ENCODE data around the gene SYT9.

The SYT9 gene

DNA sequence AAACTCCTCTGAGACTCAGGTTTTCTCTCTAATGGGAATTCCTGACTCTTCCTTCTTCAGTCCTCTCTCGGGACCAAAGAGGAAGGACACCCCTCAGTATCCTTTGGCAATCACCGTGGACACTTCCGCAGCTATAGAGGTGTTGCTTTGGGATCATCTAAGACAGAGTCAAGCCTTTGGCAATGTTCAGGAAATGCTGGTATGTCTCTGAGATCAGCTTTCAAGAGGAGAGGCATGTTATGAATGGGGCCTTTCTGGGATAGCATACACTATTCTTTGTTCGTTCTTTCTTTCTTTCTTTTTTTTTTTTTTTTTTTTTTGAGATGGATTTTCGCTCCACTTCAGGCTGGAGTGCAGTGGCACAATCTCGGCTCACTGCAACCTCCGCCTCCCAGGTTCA is 219.4 kb downstream of the SYT9 start:
- DNase-seq (ENCODE audit: low read depth): no peak

DNA sequence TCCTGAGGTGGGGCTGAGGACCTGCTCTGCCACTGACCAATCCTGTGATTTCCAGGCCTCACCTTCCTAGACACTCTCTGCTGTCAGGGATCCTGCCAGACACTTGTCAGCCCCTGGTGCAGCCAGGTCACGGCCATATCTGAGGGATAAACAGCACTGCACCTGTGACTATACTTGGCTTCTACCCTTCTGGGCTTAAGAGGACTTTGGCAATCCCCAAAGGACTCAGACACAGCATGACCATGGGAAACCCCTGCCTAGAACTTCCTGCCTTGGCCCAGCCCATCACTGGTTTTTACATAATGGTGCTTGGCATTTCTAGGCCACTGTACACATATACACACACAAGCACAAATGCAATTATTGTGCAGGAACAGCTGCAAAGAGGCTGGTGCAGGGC is 222.0 kb downstream of the SYT9 start:
- no peak for DNase-seq (ENCODE audit: low read depth)

DNA sequence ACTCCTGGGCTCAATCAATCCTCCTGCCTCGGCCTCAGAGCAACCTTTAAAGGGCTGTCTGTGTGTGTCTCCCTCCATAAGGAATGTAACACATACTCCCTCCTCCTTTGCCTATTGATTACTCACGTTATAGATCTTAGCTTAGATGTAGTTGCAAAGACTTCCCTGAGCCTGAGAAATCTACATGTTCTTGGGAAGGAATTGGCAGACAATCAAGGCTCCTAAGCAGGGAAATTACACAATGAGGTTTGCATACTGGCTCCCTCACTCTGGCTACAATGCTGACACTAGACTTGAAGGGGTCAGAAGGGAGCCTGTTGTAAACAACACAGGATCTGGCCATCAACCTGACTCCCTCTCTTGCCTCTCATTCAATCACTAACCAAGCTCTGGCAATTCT is 228.4 kb downstream of the SYT9 start:
- no peak for DNase-seq (ENCODE audit: low read depth)

DNA sequence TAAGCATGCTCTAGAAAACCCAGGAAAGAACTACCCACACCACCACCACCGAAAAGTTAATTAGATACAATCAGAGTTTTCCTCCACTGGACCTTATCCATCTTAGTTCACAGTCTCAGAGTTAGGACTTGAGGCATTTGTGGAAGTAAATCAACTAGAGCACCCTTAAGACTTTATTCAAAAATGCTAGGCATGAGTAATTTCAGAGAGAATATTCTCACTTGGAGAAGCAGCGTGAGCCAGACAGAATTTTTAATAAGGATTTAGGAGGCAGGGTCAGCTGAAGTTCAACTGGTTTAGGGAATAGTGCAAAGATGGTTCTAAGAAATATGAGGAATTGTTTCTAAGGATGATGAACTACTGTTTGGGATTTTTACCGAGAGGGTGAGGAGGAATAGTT is 232.4 kb downstream of the SYT9 start:
- DNase-seq (ENCODE audit: low read depth): no peak

DNA sequence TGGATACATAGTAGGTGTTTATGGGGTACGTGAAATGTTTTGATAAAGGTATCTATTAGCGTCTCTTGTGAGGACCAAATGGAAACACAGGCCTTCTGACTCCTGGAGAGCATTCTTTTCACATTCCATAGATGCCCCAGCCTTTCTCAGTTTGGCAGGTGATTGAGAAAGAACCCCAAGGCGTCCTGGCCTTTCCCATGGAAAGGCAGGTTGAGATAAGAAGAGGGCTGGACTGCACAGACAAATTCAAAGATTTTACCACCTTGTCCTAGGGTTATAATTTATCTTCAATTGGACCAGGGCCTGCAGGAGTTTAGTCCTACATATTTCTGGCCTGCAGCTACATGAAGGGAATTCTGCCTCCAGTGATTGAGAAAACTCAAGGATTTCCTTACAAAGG is 232.9 kb downstream of the SYT9 start:
- no peak for DNase-seq (ENCODE audit: low read depth)

DNA sequence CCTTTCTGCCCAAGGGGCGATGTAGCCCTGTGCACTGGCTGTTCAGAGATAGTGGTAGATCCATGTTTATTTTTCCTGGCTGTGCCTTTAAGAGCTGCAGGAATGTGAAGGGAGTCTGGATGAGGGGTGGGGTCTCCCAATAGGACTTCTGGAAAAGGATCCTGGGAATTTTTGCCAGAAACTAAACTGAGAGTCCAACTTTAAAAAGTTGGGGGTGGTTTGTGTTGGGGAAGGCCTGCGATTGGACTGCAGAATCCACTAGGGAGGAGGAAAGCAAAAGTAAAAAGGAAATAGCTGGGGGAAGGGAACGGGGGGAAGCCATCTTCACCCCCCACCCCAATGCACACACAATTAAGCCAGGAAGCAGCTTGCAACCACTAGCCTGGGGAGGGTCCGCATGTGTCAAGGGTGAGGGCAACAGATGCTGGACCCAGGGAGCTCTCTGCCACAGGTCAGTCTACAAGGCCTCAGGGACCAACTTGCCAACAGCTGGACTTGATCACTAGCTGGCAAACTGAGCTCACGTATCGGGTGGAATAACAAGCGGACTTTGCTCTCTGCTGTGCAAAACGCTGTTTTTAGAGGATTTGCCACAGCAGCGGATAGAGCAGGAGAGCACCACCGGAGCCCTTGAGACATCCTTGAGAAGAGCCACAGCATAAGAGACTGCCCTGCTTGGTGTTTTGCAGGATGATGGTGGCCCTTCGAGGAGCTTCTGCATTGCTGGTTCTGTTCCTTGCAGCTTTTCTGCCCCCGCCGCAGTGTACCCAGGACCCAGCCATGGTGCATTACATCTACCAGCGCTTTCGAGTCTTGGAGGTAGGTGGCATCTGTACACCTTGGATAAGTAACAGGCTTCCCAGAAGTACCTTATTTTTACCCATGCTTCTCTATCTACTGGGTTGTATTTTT is 233.7 kb downstream of the SYT9 start, which contains the start of gene OLFML1:
OLFML1 (plus strand) TSS at position 321 of the 912 bp plus-strand sequence; CDS start at position 691, 370 bp downstream.
- no peak for DNase-seq (ENCODE audit: low read depth)

DNA sequence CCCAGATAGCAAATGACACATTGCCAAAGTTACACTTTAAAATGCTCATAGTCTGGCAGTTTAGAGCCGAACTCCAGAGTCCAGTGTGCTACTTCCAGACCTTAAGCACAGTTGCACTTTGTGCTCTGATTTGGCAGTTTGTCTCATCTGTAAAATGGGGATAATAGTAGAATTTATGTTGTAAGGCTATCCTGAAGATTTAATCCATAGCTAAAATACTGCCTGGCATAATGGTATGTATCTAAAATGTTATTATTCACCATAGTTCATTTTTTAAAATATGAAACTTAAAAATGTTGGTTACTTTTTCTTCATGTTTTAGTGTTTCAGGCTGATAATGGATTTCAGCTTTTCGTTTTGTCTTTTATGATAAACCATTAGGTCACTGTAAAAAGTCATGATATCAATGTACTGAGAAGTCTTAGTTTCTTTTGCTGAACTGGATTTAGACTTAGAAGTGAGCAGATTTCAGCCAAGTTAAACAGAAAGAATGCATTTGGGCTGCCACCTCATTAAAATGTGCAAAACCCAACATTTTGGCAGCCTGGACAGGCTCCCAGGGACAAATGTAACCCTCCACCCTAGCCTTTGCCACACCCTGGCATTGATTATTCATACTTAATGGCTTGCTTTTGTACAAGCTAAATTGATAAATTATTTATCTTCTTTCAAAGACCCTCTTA is 234.5 kb downstream of the SYT9 start:
- no peak for DNase-seq (ENCODE audit: low read depth)

DNA sequence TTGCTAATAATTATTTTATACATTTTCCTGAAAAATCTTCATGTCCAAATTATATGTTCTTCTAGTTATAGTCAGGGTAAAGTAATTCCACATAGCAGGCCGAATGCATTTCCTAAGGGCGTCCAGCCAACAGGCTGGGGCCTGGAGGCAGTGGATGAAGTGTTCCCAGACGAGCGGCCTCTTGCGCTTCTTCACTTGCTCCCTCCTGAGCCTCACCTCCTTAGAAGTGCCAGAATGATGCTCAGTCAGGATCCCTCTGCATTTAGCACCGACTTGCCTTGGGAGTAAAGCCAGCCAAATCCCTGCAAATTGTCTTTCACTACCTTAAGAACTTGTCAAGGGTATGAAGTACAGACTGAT is 235.1 kb downstream of the SYT9 start:
- DNase-seq (ENCODE audit: low read depth): no peak

DNA sequence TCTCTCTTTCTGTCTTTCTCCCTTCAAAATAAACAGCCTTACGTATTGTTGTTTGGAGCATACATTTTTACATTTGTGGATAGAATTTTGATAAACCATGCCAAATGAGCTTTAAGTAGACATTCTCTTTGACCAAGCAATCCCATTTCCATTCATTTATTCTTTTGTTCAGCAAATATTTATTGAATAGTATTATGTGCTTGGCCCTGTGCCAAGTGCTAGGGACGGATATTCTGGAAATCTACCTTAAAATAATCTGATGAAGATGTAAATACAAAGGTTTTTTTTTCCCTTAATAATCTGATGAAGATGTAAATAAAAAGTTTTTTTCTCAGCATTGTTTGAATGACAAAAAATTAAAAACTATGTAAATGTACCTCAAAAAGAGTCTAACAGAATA is 235.7 kb downstream of the SYT9 start:
- DNase-seq (ENCODE audit: low read depth): no peak

DNA sequence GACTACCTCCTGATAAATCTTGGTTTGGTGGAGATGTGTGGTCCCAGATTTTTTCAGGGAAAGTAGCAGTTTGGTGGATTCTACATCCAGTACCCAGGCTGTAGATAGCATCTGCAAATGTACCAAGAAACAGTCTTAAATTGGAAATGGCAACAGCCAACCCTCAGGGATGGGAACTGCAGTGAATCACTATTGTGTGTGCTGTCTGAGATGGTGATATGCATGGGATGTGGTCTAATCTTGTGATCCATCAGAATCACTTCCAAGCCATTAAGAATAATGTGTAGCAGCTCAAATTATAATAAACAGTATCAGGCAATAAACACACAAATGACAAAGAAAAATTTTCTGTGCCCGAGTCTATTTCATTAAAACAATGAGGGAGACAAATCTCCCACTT is 237.0 kb downstream of the SYT9 start:
- DNase-seq (ENCODE audit: low read depth): no peak

DNA sequence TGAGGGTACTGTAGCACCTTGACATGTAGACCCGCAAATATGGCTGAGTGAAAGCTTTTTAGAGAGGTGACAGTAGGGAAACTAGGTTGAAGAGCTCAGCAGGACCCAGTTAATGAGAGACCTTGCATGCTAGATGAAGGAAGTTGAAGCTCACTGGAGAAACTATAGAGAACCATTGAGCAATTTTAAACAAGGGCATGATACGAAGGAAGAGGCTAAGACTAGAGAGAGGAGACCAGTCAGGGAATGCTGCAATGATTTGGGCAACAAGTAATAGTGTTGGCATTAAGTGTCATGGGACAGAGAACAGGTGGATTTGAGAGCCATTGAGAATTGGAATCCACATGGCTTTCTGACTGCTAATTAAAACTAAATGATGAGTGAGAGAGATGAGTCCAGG is 237.7 kb downstream of the SYT9 start:
- no peak for DNase-seq (ENCODE audit: low read depth)

DNA sequence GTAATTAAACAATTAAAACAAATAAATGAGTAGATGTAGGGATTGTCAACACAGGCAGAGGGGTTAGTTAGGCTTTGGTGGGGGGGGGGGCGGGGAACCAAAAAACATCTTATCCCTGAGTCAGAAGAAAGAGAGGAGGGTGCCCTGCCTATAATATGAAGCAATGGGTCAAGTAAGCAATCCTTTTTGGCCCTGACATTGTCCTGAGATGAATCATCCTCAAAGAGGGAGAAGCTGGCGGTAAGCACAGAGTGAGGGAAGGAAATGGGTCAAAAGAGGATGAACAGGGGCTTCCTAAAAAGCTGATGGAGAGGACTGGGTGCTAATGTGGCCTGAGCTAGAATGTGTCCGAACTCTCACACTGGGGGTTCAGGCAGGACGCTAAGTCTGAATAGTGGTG is 238.3 kb downstream of the SYT9 start:
- DNase-seq (ENCODE audit: low read depth): no peak

DNA sequence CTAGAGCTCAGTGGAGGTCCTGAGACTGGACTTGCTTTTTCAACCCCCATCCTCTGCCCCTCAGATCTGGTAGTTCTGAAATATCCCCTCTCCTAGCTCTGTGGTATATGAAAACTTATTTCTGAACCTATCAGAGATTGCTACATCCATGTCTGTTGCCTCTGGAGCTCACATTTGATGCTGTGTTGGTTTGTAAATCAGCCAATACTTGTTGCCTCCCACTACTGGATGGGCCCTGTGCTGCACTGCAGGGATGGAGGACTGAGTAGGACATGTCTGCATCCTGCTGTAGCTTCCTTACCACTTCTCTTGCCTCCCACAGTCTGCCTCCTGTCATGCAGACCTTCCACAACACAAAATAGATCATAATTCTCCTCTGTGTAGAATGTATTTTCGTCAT is 238.8 kb downstream of the SYT9 start:
- no peak for DNase-seq (ENCODE audit: low read depth)

DNA sequence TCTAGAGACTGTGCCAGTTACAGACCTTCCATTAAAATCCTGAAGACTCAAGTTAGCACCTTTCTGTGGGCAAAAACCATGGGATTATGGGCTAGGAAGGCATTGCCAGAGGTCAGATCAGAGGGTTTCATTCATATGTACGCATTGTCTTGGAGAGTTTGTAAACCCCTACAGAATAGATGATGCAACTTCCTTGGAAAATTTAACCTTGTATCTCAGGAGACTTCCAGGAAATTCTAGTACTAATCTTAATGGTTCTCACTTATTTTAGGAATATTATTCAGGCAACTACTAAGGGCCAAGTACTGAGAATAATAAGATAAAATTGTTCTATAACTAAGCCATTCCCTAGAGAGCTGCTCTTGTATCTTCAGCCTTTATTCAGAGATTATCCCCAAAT is 240.5 kb downstream of the SYT9 start:
- no peak for DNase-seq (ENCODE audit: low read depth)

DNA sequence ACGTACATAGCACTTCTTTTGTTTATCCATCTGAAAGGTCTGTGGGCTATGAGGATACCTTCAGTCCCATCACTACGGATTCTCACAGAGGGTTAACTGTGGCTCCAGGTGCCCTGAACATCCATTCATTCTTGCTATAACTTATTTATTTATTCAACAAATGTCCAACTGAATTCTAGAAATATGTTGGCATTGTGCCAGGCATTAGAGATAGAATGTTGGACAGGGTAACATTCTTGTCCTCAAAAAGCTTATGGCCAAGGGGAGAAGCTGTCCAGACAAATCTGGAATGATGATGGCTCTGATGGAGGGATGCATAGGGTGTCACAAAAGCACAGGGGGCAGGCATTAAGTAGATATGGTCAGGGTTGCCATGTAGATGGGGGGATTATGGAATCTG is 242.0 kb downstream of the SYT9 start:
- no peak for DNase-seq (ENCODE audit: low read depth)

DNA sequence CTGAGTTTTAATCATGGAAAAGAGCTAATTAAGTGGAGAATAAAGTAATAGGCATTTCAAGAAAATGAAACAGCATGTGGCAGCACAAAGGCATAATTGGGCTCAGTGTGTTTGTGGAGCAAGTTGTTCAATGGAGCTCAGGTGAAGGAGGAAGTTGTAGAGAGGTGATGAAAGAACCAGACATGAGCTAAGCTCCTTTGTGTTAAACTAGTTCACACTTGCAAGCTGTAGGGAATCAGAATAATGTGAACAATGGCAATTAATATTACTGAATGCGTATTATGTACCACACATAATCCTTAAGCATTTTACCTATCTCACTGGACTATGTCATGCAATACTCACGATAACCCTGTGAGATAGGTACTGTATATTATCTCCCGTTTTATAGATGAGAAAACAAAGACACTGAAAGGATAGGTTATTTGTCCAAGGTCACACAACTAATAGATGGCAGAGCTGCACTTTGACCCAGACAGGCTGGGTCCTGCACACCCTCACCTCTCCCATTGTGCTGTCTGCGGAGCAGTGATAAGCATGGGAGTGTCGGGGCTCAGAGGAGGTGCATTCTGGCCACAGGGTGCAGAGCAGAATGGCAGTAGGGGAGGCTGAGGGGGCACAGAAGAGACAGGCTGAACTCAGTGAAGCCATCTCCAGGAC is 242.5 kb downstream of the SYT9 start:
- no peak for DNase-seq (ENCODE audit: low read depth)

DNA sequence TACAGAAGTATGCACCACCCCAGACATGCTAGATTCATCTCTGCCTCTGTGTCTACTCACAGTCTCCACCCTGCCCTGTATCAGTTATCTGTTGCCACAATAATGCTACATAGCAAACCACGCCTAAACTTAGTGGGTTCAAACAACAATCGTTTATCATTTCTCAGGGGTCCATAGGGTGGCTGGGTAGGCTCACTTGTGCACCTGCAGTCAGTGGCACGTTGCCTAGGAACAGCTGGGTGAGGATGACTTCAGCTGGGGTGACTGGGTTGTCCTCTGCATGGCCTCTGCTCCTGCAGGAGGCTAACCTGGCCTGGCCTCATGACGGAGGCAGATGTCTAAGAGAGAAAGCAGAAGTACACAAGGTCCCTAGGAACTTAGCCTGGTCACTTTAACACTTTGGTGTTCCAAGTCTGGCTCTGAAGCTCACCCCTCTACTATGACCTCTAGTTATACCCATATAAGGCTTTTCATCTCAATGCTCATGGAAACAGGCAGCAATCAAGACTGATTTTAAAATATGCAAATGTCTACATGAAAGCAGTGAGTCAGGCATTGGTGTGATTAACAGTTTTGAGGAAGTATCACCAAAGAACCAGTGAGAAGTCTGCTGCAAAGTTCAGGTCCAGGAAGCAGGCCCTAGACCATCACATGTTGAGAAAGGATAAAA is 244.3 kb downstream of the SYT9 start:
- DNase-seq (ENCODE audit: low read depth): no peak

DNA sequence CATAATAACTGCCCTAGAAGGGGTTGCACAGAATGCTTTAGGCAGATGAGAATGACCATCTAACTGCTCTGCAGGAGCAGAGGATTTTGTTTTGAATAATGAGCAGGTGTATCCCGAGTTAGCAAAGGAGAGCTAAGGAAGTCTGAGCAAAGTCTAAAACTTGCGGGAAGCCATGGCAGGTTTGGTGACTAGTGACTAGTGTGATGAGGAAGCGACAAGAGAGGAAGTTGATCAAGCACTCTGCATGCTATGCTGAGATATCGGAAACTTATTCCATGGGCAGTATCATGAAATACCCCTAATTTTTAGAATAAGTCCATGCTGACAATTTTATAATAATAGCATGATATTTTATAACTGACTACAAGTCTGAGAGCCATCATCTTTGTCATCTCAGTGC is 246.5 kb downstream of the SYT9 start:
- DNase-seq (ENCODE audit: low read depth): no peak

DNA sequence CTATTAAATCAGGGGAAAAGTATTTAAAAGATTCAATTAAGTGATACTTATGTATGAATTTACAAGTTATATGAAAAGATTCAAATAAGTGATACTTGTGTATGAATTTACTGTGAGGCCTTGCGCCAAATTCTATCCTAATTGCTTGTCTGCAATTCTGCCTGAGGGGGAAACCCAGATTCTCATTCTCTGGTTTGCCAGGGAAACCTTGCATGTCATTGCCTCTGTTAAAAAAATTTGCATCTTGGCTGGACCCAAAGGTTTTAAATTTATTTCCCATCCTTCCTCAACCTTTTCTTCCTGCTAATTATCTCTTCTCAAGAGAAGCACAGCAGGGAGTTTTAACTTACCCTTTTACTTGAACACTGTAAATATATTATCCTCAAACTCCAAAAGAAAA is 247.4 kb downstream of the SYT9 start:
- no peak for DNase-seq (ENCODE audit: low read depth)

DNA sequence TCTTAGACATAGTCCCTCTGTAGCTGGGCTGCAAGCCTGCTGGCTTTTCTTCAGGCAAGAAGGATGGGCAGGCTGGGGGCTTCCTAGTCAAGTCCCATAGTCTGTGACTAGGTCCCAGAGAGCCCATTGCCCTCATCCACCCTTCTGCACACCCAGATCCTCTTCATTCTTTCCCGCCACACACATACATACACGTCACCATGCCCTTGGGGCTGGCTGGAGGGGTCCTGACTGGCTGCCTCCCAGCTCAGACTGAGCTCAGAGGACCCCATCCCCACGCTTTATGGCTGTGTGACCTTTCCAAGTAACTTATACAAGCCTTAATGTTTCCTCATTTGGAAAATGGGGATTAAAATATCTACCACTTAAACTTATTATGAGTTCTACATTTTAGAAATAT is 248.5 kb downstream of the SYT9 start:
- no peak for DNase-seq (ENCODE audit: low read depth)

DNA sequence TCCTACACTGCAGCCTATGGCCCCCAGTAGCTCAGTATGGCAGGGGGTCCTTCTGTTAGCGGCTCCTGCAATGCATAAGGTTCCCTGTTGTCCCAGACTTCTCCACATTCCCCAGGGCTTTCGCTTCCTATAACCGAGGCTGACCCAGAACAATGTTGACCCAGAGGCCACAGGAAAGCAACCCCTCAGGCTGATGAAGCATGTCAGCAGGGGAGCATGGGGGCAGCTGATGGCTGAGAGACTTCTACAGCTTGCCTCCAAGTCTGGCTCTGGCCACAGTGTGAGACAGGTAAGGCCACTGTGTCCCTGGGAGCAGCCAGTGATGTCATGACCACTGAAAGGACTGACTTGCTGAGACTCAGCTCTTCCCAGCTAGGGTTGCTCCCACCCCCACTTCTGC is 249.5 kb downstream of the SYT9 start:
- no peak for DNase-seq (ENCODE audit: low read depth)

DNA sequence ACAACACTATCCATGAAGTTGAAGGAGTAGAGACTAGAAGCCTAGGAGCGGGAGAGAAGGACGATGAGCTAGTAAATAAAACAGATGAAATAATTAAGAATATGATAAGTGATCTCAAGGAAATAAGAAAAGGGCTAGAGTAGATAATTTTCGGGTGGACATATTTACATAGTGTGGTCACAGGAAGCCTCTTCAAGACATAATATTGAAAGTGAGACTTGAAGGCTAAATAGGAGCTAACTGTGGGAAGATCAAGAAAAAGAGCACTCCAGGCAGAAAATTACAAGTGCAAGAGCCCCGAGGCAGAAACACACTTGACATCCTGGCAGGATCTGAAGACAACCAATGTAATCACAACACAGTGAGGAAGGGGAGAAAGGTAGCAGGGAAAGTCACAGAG is 250.2 kb downstream of the SYT9 start:
- no peak for DNase-seq (ENCODE audit: low read depth)

DNA sequence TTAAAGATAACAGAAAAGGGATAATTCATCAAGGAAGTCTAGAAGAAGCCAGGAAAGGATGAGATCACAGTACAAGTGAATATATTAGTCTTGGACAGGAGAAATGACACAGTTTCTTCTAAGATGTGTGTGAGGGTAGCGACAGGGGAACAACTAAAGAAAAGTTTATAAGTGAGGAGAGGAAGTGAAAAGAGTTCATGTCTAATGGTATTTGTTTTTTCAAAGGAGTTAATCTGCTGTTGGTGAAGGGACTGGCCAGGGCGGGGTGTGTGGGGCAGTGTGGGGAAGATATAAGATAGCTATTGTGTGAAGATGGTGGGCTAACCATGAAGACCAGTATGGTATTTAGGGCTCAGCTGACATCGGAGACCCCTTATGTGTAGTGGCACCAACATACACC is 254.5 kb downstream of the SYT9 start:
- no peak for DNase-seq (ENCODE audit: low read depth)

Measured in T-helper 22 cell (primary cell).